Panc1 (cell line): ENCODE data around the gene DAB1. TPM values are rescaled to one million over a fixed set of nuclear protein-coding genes. Genes with fewer than 3 reads are reported as not detected.

Experiments used
- ATAC-seq: fragments of 200-7000 bp; cut with Tn5 transposase; 2 replicates; pipeline ENCODE4 v1.9.1; 2020; ENCODE audit warnings: mild to moderate bottlenecking, moderate library complexity
- BruUV-seq: library from RNA; stranded (reverse); fragments of 400-500 nt; replicated peaks from 2 replicates; lab custom pipeline; 2021; lab: Mats Ljungman, UMichigan
- CTCF ChIA-PET: fragments of 300-600 bp; sonication (Branson Sonifier 250); formaldehyde crosslinking; loops from one replicate; lab custom pipeline; 2022; ENCODE audit warnings: antibody characterized with exemption; lab: Charles Lee
- POLR2A ChIA-PET: fragments of 300-600 bp; sonication (Branson Sonifier 250); formaldehyde crosslinking; loops from one replicate; lab custom pipeline; 2022; ENCODE audit warnings: antibody characterized with exemption; lab: Charles Lee
- DNase-seq: peaks from one replicate; pipeline ENCODE4 v3.0.0-alpha.2; 2010; ENCODE audit warnings: low read depth, low spot score
- H3K27ac ChIP-seq: 2 replicates; pipeline ENCODE4 v1.5.1; 2011; ENCODE audit warnings: mild to moderate bottlenecking, low read length, inconsistent platforms
- H3K27me3 ChIP-seq: fragments of 200-500 bp; sonication (Bioruptor generic); 2 replicates; pipeline ENCODE4 v1.6.0; 2014; ENCODE audit warnings: low read length, inconsistent platforms; ENCODE audit not compliant: control insufficient read depth, insufficient read depth
- H3K36me3 ChIP-seq: fragments of 200-500 bp; sonication (Bioruptor generic); 2 replicates; pipeline ENCODE4 v1.5.1; 2014; ENCODE audit warnings: inconsistent platforms, mild to moderate bottlenecking, low read length, moderate library complexity; ENCODE audit not compliant: control insufficient read depth, insufficient read depth
- H3K4me1 ChIP-seq: 2 replicates; pipeline ENCODE4 v1.5.1; 2011; ENCODE audit warnings: inconsistent platforms, mild to moderate bottlenecking, low read length, moderate library complexity; ENCODE audit not compliant: control insufficient read depth, insufficient read depth
- H3K4me3 ChIP-seq, 2 experiments: 2 replicates each; pipeline ENCODE4 v1.5.1; 2011 to 2012; ENCODE audit warnings: low read depth in 2 of 2, low read length in 2 of 2, mild to moderate bottlenecking in 2 of 2, inconsistent platforms in 1 of 2, moderate library complexity in 1 of 2
- H3K9me3 ChIP-seq: fragments of 200-500 bp; sonication (Bioruptor generic); 2 replicates; pipeline ENCODE4 v1.5.1; 2014; ENCODE audit warnings: low read depth, mild to moderate bottlenecking, inconsistent platforms, low read length, moderate library complexity; ENCODE audit not compliant: control insufficient read depth, insufficient read depth
- POLR2AphosphoS5 ChIP-seq: IDR thresholded peaks from 2 replicates; pipeline ENCODE4 v1.6.1; 2012; ENCODE audit warnings: mild to moderate bottlenecking, low read depth, low read length, moderate library complexity
- SIN3A ChIP-seq: IDR thresholded peaks from 2 replicates; pipeline ENCODE4 v1.6.1; 2012; ENCODE audit warnings: low read depth, mild to moderate bottlenecking, low read length, moderate library complexity, borderline replicate concordance; ENCODE audit not compliant: insufficient read depth
- TCF7L2 ChIP-seq: IDR thresholded peaks from 2 replicates; pipeline ENCODE4 v1.6.1; 2011; ENCODE audit warnings: mild to moderate bottlenecking, low read depth, low read length, inconsistent platforms
- in situ Hi-C: cut with HindIII; loops from 2 replicates; pipeline ENCODE4 v1.10.0; 2016; ENCODE audit warnings: low sequenced_read_pairs, low pct_unique_long_range_greater_than_20kb
- intact Hi-C: fragments of 100-400 bp; cut with micrococcal nuclease; formaldehyde crosslinking; loops from one replicate; pipeline ENCODE4 v1.10.0; 2022; ENCODE audit not compliant: unreplicated experiment
- total RNA-seq: library from RNA; stranded (reverse); gene quantifications from one replicate; pipeline ENCODE4 v1.2.1, GENCODE V29; 2021; ENCODE audit not compliant: unreplicated experiment
- TF ChIP-seq, protein P1 (sequence below), 2 experiments: IDR thresholded peaks; 2 replicates each; pipeline ENCODE4 v1.6.1; 2011 to 2012; ENCODE audit warnings: low read depth in 2 of 2, control low read depth in 1 of 2, low read length in 1 of 2, mild to moderate bottlenecking in 1 of 2, moderate library complexity in 1 of 2; ENCODE audit not compliant: insufficient read depth in 1 of 2
- TF ChIP-seq, protein P2 (sequence below): fragments of 450-650 bp; IDR thresholded peaks from 2 replicates; pipeline ENCODE4 v1.5.1; 2017; ENCODE audit warnings: mild to moderate bottlenecking

The DAB1 gene
- total RNA-seq, 1 experiment from 2014 or later: 0.05 TPM

DNA sequence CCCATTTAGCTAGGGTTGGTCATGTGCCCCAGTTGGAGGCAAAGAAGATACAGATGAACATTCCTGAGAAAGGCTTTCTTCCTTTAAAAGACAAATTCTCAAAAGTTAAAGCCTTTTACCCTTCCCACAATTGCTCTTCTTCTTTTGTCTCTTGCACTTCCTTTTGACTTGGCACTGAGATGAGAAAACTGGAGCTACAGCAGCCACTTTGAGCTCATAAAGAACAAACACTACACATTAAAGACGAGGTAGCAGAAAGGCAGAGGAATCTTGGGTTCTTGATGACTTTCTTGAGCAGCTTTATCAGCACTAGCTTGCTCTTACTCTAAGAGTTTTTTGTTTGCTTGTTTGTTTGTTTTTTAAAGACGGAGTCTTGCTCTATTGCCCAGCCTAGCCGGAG, 92.2 kb downstream of the DAB1 start:
- ChIA-PET POLR2A (no interaction called here), CTCF (no interaction called here)
- ATAC-seq: no peak

DNA sequence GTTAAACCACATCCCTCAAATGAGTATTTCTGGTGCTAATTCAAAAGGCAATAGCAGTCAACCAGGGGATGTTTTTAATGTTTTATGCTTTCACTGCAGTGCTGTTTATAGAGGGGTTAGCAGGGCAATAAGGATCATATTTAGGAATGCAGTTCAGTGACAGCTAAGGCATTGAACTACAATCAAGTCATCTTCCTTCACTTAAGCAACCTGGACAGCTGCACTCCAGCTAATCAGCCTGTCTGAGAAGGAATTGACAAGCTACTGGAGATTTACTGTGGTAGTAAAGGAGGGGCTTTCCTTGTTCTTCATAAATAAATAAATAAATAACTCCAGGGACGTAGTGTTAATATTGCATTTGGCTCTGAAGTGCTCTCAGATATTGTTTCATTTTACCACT, 93.9 kb downstream of the DAB1 start:
- no TSS peak for BruUV-seq
- no peaks in the 10 kb centered on the region for H3K9me3 ChIP-seq

More for the DNA sequence above, 92.2 kb downstream of the DAB1 start:
- no peak overlapping the region for H3K27ac ChIP-seq
- BruUV-seq: no TSS peak
- in situ Hi-C loops (no loop called here), intact Hi-C loops (no loop called here)
- no peaks in the 10 kb centered on the region for H3K27me3 ChIP-seq
- no peak for DNase-seq
- H3K4me3 ChIP-seq: no peak overlapping the region
- no peaks in the 10 kb centered on the region for H3K4me1 ChIP-seq
- TF ChIP-seq, protein P1, sequence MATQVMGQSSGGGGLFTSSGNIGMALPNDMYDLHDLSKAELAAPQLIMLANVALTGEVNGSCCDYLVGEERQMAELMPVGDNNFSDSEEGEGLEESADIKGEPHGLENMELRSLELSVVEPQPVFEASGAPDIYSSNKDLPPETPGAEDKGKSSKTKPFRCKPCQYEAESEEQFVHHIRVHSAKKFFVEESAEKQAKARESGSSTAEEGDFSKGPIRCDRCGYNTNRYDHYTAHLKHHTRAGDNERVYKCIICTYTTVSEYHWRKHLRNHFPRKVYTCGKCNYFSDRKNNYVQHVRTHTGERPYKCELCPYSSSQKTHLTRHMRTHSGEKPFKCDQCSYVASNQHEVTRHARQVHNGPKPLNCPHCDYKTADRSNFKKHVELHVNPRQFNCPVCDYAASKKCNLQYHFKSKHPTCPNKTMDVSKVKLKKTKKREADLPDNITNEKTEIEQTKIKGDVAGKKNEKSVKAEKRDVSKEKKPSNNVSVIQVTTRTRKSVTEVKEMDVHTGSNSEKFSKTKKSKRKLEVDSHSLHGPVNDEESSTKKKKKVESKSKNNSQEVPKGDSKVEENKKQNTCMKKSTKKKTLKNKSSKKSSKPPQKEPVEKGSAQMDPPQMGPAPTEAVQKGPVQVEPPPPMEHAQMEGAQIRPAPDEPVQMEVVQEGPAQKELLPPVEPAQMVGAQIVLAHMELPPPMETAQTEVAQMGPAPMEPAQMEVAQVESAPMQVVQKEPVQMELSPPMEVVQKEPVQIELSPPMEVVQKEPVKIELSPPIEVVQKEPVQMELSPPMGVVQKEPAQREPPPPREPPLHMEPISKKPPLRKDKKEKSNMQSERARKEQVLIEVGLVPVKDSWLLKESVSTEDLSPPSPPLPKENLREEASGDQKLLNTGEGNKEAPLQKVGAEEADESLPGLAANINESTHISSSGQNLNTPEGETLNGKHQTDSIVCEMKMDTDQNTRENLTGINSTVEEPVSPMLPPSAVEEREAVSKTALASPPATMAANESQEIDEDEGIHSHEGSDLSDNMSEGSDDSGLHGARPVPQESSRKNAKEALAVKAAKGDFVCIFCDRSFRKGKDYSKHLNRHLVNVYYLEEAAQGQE (IDR thresholded peaks at IDR 0.05; ENCODE audit: insufficient read depth in 1 of 2, low read depth in 2 of 2, low read length in 1 of 2): no peak
- TF ChIP-seq, protein P2, sequence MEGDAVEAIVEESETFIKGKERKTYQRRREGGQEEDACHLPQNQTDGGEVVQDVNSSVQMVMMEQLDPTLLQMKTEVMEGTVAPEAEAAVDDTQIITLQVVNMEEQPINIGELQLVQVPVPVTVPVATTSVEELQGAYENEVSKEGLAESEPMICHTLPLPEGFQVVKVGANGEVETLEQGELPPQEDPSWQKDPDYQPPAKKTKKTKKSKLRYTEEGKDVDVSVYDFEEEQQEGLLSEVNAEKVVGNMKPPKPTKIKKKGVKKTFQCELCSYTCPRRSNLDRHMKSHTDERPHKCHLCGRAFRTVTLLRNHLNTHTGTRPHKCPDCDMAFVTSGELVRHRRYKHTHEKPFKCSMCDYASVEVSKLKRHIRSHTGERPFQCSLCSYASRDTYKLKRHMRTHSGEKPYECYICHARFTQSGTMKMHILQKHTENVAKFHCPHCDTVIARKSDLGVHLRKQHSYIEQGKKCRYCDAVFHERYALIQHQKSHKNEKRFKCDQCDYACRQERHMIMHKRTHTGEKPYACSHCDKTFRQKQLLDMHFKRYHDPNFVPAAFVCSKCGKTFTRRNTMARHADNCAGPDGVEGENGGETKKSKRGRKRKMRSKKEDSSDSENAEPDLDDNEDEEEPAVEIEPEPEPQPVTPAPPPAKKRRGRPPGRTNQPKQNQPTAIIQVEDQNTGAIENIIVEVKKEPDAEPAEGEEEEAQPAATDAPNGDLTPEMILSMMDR: no peak
- TF ChIP-seq POLR2AphosphoS5: no peak
- TF ChIP-seq SIN3A: no peak
- TF ChIP-seq TCF7L2: no peak
- no peaks in the 10 kb centered on the region for H3K9me3 ChIP-seq
- no peaks in the 10 kb centered on the region for H3K36me3 ChIP-seq

More for the DNA sequence above, 93.9 kb downstream of the DAB1 start:
- ATAC-seq (no peak), DNase-seq (no peak)
- H3K27ac ChIP-seq: no peak overlapping the region
- ChIA-PET CTCF (no interaction called here), POLR2A (no interaction called here)
- no peaks in the 10 kb centered on the region for H3K4me1 ChIP-seq
- no peaks in the 10 kb centered on the region for H3K36me3 ChIP-seq
- no peak overlapping the region for H3K4me3 ChIP-seq
- H3K27me3 ChIP-seq: no peaks in the 10 kb centered on the region; the same call in 1 of the 2 replicates
- TF ChIP-seq SIN3A (no peak), POLR2AphosphoS5 (no peak), TCF7L2 (no peak)
- TF ChIP-seq, protein P2: no peak
- TF ChIP-seq, protein P1 (IDR thresholded peaks at IDR 0.05; ENCODE audit: insufficient read depth in 1 of 2, low read depth in 2 of 2, low read length in 1 of 2): no peak
- in situ Hi-C loops: no loop called here
- intact Hi-C loops: no loop called here
